Gastrocnemius medialis (tissue), 4 donors: ENCODE results near the gene PBX1.

ENCODE experiments used
- CTCF ChIP-seq, 5 experiments: fragments of 450-650 bp in 3 of 5; fragments of 200-600 bp in 2 of 5; sonication (generic) in 2 of 5; IDR thresholded peaks in 4 of 5; conservative IDR thresholded peaks in 1 of 5; 1 replicate in 4 of 5; 2 replicates in 1 of 5; pipeline ENCODE4 v1.5.1; 2016 to 2019; ENCODE audit warnings: antibody characterized with exemption in 5 of 5, mild to moderate bottlenecking in 3 of 5, moderate library complexity in 3 of 5
- POLR2A ChIP-seq, 2 donors: fragments of 450-650 bp; IDR thresholded peaks; one replicate each; pipeline ENCODE4 v1.6.1; 2017; ENCODE audit warnings: antibody characterized with exemption in 2 of 2, mild to moderate bottlenecking in 2 of 2, moderate library complexity in 2 of 2

- TF ChIP-seq POLR2A (IDR thresholded peaks at IDR 0.05) (no peak), CTCF (IDR thresholded peaks at IDR 0.05 in 4 of 5, conservative IDR thresholded peaks at IDR 0.05 in 1 of 5) (no peak)
Measured at GRCh38 chr1:164604541-164604940, 45.6 kb downstream of the PBX1 start.
